ENCODE results near the gene SDR39U1.

Gene SDR39U1

DNA sequence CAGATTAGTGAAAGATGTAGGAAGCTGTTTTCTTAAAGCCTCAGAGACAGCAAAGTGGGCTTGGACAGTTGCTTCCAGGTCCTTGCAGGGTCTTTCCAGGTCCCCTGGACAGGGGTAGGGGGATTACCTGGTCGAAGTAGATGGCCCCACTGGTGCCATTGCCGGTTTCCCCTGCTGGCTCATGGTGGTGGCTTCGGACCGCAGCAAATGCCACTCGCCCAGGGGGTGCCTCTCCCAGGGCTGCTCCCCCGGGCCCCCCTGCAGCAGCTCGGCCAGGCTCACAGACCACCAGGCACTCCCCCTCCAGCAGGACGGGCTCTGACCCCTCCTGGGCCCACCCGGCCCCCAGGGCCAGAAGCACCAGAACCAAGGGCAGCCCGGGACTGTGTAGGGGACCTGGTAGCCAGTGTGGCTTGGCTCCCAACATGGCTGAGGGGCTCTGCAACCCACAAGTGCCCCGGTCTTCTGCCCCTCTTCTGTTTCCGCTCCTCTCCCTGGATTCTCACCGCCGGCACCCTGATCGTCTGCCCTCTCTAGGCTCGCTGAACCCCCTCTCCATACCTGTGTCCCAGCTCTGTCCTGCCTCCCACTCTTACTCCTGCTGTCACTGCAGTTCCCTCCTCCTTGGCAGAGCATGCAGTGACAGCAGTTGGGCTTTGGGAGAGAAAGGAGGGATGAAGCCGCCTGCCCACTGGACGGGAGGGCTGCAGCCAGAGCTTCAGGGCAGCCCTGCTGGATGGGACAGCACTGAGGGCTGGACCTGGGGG, 13.8 kb downstream of the SDR39U1 start:
- no peak for DNase-seq

DNA sequence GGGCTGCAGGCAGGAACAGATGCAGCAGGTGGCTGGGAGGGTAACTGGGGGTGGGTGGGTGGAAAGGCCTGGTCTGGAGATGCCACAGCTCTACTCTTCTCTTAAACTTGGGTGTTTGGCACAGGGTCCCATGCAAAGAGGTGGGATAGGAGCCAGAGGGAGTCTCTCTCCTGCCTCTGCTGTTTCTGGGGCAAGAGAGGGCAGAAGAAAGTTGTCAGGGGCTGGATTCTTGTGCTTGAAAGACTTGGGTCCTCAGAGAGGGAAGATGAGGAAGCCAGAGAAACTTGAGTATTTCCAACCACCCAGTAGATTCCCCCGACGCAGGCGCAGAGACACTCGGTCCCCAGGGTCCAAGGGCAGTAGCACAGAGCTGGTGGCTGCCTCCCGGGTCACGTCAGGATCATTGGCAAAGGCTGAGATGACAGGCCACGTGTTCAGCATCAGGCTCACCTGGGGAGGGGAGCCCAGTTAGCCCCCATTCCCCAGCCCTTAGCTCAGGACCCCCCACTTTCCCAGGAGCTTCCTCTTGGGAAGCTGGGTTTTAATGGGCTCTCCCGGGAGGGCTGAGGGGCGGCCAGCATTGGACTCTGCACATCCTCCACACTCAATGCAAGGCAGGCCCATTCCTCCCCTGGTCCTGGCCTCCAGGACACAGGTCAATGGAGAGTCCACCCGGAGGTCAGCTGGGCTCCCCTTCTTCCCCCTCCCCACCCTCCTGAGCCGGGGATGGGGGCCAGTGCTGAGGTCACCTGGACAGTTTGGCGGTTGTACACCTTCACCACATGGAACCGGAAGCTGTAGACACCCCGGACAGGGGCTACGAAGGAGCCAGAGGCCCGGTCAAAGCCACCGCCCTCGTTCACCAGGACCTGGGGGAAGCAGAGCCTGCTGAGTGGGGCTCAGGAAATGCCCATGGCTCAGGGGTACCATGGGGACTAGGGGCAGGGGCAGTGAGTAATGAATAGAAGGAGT, 14.8 kb downstream of the SDR39U1 start:
- DNase-seq: no peak

DNA sequence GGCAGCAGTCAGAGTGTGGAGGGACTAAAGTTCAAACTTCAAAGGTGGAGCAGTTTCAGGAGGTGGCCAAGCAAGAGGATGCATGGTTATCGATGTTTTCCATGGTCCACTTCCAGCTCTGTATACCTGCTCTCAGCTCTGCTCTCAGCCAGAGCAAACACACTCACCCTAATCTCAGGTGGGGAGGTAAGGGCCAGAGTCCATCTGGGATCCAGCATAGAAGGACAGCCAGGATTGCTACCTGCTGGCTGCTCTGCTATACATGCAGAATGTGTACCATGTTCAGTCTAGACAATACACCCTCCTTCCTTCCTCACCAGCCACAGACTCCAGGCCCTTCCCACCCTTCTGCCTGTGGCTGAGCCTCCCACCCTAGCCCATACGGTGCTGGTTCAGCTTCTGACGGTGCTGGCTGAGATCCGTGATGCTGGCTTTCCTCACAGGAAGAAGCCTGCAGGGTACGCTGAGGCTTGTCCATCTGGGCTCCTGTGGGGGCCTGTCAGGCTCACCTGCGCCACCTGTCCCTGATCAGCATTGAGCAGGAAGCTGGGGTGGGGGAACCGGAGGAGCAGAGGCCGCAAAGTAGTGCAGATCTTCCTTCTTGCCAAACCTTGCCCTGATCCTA, 15.6 kb downstream of the SDR39U1 start:
- no peak for DNase-seq

DNA sequence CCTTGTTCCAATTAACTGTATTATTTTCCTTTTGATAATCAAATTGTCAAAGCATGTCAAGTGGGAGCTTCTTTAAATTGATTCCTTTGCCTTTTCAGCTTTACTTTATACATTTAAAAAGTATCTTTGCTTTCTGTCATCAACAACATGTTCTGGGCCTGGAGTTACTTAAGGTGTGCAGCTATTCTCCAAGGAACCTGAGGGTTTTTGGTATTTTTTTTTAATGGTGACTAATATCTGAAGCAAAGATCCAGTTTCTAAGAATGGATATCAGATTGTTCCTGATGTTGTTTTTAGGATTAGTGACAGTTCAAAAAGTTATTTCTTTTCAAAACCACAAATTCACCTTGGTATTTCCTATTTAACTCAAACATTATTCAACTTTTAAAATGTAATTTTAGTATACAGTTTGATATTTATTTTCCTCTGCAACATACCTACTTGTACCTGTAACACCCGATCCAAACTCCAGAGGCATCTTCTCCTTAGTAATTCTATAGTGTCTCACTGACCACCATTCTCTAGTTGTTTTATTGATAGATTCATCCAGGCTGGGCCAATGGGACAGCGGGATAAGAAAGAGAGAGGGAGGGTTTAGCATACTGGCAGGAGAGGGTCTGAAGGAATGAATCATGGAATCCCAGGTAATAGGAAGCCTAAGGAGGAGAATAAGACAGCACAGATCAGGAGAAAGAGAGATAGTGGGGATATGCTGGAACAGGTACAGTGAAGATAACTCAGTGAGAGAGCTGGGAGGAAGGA, 16.2 kb downstream of the SDR39U1 start:
- DNase-seq: no peak

DNA sequence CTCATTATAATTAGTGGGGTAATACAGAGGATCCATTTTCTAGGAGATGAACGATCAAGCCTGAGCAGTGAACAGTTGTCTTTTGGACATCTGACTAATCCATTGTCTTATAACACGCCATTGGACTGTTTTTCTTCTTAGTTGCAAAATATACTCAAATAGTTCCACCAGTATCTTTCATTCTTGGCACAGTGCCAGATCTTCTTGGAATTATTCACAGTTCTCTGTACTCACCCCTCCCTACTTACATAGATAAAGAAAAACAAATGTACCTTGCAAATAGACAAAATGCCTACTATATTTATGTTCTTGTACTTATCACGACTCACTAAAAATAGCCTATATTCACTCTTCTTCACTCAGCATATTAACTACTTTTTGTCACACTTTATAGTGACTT, 16.9 kb downstream of the SDR39U1 start:
- DNase-seq: no peak

DNA sequence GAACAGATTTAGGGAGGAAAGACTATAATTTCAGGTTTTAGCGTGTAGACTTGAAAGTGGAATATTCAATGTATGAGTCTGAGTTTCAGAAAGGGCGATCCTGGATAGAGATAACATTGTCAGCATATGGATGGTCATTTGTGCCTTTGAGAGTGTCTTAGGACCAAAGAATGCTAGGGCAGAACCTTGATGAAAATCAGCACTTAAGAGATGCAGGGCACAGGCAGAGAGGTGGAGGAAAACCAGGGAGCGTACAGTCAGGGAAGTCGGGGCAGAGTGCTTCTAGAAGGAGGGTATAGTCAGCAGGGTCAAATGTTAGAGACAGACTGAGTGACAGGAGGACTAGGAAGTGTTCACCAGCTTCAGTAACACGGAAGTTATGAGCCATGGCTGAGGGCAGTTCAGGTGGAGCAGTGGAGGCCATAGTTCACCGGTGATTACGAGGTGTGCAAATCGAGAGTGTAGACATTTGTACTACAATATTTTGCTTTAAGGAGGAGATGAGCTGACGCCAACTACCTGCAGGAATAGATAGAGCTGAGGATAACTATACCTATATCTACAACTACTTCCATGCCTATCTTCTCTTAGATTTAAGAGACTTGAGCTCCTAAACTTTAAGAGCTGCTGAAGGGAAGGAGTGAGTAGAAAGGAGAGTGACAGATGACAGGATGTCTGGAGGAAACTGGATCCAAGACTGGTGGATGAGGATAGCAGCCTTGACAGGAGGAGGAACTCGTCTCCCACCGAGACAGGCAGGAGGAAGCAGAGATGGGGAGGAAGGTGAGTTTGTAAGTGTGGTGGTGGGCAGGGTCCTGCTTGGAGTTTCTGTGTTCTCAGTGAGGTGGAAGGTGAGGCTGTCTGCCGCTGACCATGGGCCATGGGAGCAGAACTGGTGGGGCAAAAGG, 19.6 kb downstream of the SDR39U1 start:
- no peak for DNase-seq

DNA sequence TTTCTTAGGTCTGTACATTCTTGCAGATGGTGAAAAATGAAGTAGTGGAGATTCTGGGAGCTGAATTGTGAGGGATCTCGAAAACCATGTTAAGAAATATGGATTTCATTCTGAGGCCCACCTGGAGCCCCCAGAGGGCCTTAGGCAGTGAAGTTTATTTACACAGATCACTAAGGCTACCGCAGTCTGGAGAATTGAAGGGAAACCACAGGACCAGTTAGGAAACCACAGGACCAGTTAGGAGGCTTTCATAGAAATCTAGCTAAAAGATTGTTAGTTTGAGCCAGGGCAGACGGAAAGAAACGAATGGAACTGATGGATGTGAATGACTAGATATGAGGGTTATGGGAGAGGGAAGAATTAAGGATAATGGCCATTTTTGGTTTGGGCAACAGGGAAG, 20.3 kb downstream of the SDR39U1 start:
- no peak for DNase-seq

DNA sequence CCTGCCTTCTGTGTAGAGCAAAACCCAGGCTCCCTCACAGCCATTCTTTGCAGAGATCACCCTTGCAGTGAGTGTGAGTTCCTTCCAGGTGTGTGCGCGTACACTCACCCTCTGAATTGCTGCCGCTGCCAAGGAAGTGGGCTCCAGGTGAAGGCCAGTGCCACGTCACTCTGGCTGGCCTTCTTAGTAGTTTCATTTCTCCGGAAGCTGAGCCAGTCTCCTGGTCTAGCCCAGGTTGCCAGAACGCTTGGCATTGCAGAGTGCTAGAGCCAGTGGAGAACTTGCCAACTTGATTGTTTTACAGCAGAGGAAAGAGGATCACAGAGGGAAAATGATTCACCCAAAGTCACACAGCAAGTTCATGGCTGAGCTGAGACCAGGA, 24.1 kb downstream of the SDR39U1 start:
- DNase-seq: no peak

DNA sequence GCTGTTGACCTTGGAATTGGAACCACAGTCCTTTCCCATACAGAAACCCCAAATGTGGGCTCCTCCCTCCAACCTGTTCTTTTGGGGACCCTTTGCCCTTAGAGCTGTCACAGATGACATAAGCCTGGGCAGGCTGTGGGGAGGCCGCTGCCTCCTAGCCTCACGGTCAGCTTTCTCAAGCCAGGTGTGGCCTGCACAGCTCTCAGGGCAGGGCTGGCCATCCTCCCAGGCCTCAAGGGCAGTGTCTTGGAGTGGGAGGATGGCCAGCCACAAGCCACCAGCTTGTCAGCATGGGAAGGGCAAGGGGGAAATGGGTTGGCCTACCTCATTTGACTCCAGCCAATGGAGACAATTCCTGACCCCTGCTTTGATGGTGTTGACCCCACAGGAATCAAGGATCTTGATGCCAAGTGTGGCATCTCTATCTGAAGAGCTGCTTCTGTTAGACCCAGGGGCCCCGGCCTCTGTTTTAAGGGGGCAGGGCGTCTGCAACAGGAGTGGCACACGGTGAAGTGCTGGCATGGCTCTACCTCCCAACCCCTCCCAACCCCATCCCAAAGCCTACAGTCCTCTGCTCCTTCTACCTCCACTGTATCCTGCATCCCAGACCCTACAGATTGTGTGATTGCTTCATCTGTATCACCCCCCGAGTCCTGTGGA, 24.6 kb downstream of the SDR39U1 start:
- no peak for DNase-seq

DNA sequence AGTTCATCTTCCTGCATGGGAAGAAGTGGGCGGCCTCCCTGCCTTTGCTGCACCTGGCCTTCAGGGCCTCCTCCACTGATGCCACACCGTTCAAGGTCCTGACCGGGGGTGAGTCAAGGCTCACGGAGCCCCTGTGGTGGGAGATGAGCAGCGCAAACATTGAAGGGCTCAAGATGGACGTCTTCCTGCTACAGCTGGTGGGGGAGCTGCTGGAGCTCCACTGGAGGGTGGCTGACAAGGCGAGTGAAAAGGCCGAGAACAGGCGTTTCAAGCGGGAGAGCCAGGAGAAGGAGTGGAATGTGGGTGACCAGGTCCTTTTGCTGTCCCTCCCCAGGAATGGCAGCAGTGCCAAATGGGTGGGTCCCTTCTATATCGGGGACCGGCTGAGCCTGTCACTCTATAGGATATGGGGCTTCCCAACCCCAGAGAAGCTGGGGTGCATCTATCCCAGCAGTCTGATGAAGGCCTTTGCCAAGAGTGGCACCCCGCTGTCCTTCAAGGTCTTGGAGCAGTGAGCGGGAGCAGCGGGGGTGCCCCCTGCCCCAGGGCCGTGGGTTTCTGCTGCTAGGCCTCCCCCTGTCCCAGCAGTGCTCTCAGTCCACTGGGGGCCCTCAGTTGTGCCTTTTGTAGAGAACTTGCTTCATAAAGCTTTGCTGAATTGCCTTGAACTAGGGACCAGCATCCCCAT, 25.5 kb downstream of the SDR39U1 start:
- no peak for DNase-seq

DNA sequence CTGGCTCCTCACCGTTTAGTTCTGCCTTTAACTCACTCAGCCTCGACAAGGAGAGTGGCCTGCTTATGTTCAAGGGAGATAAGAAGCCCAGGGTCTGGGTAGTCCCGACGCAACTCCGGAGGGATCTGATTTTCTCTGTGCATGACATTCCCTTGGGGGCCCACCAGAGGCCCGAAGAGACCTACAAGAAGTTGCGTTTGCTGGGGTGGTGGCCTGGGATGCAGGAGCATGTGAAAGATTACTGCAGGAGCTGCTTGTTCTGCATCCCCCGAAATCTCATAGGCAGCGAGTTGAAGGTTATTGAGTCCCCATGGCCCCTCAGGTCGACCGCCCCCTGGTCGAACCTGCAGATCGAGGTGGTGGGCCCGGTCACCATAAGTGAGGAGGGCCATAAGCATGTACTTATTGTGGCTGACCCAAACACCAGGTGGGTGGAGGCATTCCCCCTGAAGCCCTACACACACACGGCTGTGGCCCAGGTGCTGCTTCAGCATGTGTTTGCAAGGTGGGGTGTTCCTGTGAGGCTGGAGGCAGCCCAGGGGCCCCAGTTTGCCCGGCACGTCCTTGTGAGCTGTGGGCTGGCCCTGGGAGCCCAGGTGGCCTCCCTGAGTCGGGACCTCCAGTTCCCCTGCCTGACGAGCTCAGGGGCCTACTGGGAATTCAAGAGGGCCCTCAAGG, 26.2 kb downstream of the SDR39U1 start:
- no peak for DNase-seq

DNA sequence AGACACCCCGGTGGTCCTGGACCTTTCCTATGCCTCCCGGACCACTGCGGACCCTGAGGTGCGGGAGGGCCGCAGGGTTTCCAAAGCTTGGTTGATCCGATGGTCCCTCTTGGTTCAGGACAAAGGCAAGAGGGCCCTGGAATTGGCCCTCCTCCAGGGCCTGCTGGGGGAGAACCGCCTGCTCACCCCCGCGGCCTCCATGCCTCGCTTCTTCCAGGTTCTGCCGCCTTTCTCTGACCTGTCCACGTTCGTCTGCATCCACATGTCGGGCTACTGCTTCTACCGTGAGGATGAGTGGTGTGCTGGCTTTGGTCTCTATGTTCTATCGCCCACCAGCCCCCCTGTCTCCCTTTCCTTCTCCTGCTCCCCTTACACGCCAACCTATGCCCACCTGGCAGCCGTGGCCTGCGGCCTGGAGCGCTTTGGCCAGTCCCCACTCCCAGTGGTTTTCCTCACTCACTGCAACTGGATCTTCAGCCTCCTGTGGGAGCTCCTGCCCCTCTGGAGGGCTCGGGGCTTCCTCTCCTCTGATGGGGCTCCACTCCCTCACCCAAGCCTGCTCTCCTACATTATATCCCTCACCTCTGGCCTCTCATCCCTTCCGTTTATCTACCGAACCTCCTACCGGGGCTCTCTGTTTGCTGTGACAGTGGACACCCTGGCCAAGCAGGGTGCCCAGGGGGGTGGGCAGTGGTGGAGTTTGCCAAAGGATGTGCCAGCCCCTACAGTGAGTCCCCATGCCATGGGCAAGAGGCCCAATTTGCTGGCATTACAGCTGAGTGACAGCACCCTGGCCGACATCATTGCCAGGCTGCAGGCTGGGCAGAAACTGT, 26.9 kb downstream of the SDR39U1 start:
- DNase-seq: no peak

DNA sequence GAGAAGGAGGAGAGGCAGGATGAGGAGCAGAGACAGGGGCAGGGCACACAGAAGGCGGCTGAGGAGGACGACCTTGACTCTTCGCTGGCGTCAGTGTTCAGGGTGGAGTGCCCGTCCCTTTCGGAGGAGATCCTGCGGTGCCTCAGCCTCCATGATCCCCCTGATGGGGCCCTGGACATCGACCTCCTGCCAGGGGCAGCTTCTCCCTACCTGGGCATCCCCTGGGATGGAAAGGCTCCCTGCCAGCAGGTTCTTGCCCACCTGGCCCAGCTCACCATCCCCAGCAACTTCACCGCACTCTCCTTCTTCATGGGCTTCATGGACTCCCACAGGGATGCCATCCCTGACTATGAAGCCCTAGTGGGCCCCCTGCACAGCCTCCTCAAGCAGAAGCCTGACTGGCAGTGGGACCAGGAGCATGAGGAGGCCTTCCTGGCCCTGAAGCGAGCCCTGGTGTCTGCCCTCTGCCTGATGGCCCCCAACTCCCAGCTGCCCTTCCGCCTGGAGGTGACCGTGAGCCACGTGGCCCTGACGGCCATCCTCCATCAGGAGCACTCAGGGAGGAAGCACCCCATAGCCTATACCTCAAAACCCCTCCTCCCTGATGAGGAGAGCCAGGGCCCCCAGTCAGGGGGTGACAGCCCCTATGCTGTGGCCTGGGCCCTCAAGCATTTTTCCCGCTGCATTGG, 27.7 kb downstream of the SDR39U1 start:
- no peak for DNase-seq

DNA sequence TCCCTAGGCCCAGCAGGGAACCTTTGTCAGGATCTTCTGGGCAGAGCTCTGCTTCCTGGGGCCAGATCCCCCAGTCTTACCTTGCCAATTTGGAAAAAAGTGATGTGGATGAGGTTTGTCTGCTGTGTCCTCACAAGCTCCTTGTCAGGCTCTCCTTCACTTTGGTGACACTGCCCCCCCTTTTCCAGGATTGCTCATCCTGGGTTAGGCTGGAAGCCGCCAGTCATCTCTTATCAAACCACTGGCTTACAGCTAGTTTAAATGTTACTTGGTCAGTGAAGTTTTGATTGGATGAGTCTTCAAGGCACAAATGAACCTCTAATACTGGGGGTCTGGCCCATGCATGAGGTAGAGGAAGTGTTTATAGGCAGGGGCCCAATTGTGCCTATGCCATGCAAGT, 28.5 kb downstream of the SDR39U1 start:
- no peak for DNase-seq

DNA sequence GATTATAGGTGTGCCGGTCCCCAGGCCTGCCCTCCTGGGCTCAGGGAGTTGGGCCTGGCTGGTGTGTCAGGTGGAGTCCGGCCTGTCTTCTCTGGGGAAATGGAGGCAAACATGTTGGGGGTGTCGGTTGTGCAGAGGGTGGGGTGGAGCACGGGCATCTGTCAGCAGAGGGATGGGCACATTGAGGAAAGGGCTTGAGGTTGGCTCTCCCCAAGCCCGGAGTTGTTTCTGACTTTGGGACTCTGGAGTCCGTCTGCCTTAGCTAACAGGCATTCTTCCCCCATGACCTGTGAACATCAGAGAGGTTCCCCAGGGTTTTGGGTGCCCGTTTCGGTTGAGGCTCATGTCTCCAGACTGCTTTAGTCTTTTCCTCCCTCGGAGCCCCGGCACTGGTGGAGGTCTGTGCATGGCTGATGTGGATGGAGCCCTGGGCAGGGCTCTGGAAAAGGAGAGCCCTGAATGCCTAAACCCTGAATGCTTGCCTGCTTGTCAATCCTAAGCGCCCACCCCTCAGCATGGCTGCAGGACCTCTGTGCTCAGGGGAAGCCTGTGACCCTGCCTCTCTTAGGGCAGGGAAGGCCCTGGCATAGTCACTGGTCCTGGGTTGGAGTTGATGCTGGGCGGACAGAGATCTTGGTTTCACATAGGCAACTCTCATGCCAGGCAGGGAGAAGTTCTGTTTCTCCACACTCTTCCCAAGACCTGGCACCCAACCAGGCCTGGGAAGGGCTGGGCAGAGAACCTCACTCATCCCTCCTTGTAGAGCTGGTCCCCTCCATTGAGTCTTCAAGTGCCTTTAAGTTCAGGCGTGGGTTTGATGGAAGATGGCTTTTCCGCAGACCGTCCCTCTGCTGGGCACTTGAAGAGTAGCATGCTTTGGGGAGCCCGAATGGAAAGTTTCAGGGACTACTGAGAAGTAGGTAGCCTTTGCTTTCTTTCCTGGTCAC, 30.9 kb downstream of the SDR39U1 start:
- DNase-seq: peak; percentile 27

DNA sequence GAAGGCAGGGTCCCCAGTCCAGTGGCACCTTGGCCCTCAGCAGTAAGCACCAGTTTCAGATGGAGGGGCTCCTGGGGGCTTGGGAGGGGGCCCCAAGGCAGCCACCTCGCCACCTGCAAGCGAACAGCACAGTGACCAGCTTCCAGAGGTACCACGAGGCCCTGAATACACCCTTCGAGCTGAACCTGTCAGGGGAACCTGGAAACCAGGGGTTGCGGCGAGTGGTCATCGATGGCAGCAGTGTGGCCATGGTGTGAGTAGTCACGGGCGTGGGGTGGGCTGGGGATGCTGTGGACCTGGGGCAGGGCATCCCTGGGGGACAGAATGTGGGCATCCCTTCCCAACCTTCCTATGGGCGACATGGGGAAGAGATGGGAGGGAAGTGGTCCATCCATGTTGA, 32.6 kb downstream of the SDR39U1 start:
- no peak for DNase-seq

DNA sequence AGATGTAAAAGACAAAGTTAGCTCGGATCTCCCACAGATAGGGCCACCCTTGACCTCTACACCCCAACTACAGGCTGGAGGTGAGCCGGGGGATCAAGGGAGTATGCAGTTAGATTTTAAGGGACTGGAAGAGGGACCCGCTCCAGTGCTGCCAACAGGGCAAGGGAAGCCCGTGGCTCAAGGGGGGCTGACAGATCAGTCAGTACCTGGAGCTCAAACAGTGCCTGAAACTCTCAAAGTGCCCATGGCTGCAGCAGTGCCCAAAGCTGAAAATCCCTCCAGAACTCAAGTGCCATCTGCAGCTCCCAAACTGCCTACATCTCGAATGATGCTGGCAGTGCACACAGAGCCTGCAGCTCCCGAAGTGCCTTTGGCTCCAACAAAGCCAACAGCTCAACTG, 33.4 kb downstream of the SDR39U1 start:
- DNase-seq: no peak

All from stimulated activated CD4-positive, alpha-beta T cell treated with anti-CD3 and anti-CD28 coated beads, Interleukin-4, amount 100 ng/mL, for 24 hours (primary cell).